ENCODE results near the gene VPS72.

GRCh38 chr1:151134991-151135390 lies 55.0 kb downstream of the VPS72 start:
- TF ChIP-seq NR2C1 (IDR thresholded peaks at IDR 0.05) (no peak), CTCF (IDR thresholded peaks at IDR 0.05 in 2 of 3, conservative IDR thresholded peaks at IDR 0.05 in 1 of 3; ENCODE audit: control insufficient read depth in 2 of 3, extremely low read depth in 1 of 3, insufficient read depth in 1 of 3, low read depth in 3 of 3, low read length in 3 of 3) (no peak), E2F4 (IDR thresholded peaks at IDR 0.05; ENCODE audit: low read depth, low read length) (no peak), ZSCAN29 (IDR thresholded peaks at IDR 0.05) (no peak)
